HepG2 (cell line): Measurements from ENCODE around the gene RUVBL1.

Source experiments
- CBX1 ChIP-seq: IDR thresholded peaks from one replicate; pipeline ENCODE4 v1.6.1; 2016; ENCODE audit warnings: antibody characterized with exemption, low read depth
- HNF4G ChIP-seq, 2 experiments: sonication (generic) in 1 of 2; formaldehyde crosslinking in 1 of 2; IDR thresholded peaks; 2 replicates each; pipeline versions ENCODE4 v1.4.0 to v1.6.1; 2011 to 2020; ENCODE audit warnings: borderline replicate concordance in 2 of 2, low read depth in 2 of 2, mild to moderate bottlenecking in 2 of 2, low read length in 1 of 2, missing genetic modification reagents in 1 of 2, moderate library complexity in 1 of 2
- KDM5A ChIP-seq: fragments of 200-600 bp; sonication (generic); IDR thresholded peaks from 2 replicates; pipeline ENCODE4 v1.7.0; 2018; ENCODE audit warnings: antibody characterized with exemption, mild to moderate bottlenecking, low read length, borderline replicate concordance
- RFX5 ChIP-seq: IDR thresholded peaks from 2 replicates; pipeline ENCODE4 v1.6.1; 2011; ENCODE audit warnings: low read depth, low read length, improper control_type of control experiment
- ZBTB1 ChIP-seq: sonication (generic); formaldehyde crosslinking; IDR thresholded peaks from 2 replicates; pipeline ENCODE4 v1.4.0; 2020; ENCODE audit warnings: missing genetic modification reagents, borderline replicate concordance
- ZBTB21 ChIP-seq: sonication (generic); formaldehyde crosslinking; IDR thresholded peaks from 2 replicates; pipeline ENCODE4 v1.4.0; 2020; ENCODE audit warnings: missing genetic modification reagents
- ZNF317 ChIP-seq: sonication (generic); formaldehyde crosslinking; IDR thresholded peaks from 2 replicates; pipeline ENCODE4 v1.5.0; 2020; ENCODE audit warnings: mild to moderate bottlenecking, missing genetic modification reagents
- ZNF607 ChIP-seq: sonication (generic); formaldehyde crosslinking; IDR thresholded peaks from 2 replicates; pipeline ENCODE4 v1.5.1; 2020; ENCODE audit warnings: missing genetic modification reagents, mild to moderate bottlenecking, borderline replicate concordance
- TF ChIP-seq, protein P1 (sequence below): sonication (generic); formaldehyde crosslinking; conservative IDR thresholded peaks from 2 replicates; pipeline ENCODE4 v1.4.0; 2020; ENCODE audit warnings: missing genetic modification reagents
- TF ChIP-seq, protein P2 (sequence below): sonication (generic); formaldehyde crosslinking; IDR thresholded peaks from 2 replicates; pipeline ENCODE4 v1.5.0; 2020; ENCODE audit warnings: mild to moderate bottlenecking, missing genetic modification reagents, moderate library complexity
- TF ChIP-seq, protein P3 (sequence below): sonication (generic); formaldehyde crosslinking; IDR thresholded peaks from 2 replicates; pipeline ENCODE4 v1.4.0; 2020; ENCODE audit warnings: mild to moderate bottlenecking, missing genetic modification reagents

DNA sequence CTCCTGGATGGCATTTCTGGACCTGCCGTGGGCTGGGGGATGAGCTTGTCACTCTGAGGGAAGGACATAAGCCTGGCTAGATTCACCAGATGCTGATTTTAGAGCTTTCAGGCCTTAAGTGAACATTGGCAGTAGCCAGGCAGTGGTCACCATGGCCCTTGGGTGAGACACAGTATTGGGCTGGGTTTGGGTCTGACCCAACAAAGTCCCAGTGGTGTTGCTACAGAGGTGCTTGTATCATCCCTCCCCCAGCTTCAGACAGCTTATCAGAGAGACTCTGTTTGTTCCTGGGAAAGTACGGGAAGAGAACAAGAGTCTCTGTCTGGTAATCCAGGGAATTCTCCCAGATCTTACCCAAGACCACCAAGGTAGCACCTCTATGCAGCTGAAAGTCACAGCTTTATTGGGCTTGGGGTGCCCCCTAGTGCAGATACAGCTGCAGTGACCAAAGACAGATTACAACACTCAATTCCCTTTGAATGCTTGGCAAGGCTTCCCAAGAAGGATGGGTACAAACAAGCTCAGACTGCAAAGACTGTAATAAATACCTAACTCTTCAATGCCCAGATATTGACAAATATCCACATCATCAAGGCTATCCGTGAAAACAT lies 9.8 kb upstream of the RUVBL1 start:
- TF ChIP-seq CBX1 (no peak), ZNF317 (no peak), RFX5 (no peak), HNF4G (IDR thresholded peaks at IDR 0.05; ENCODE audit: borderline replicate concordance, low read depth, low read length) (no peak), HNF4G (CRISPR knock-in tag; IDR thresholded peaks at IDR 0.05; ENCODE audit: borderline replicate concordance, low read depth) (no peak), ZNF607 (CRISPR knock-in tag) (no peak), ZBTB1 (CRISPR knock-in tag) (no peak), ZBTB21 (CRISPR knock-in tag) (no peak), KDM5A (no peak)
- TF ChIP-seq, protein P1, sequence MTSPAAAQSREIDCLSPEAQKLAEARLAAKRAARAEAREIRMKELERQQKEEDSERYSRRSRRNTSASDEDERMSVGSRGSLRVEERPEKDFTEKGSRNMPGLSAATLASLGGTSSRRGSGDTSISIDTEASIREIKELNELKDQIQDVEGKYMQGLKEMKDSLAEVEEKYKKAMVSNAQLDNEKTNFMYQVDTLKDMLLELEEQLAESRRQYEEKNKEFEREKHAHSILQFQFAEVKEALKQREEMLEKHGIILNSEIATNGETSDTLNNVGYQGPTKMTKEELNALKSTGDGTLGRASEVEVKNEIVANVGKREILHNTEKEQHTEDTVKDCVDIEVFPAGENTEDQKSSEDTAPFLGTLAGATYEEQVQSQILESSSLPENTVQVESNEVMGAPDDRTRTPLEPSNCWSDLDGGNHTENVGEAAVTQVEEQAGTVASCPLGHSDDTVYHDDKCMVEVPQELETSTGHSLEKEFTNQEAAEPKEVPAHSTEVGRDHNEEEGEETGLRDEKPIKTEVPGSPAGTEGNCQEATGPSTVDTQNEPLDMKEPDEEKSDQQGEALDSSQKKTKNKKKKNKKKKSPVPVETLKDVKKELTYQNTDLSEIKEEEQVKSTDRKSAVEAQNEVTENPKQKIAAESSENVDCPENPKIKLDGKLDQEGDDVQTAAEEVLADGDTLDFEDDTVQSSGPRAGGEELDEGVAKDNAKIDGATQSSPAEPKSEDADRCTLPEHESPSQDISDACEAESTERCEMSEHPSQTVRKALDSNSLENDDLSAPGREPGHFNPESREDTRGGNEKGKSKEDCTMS (CRISPR knock-in tag) = no peak
- TF ChIP-seq, protein P2, sequence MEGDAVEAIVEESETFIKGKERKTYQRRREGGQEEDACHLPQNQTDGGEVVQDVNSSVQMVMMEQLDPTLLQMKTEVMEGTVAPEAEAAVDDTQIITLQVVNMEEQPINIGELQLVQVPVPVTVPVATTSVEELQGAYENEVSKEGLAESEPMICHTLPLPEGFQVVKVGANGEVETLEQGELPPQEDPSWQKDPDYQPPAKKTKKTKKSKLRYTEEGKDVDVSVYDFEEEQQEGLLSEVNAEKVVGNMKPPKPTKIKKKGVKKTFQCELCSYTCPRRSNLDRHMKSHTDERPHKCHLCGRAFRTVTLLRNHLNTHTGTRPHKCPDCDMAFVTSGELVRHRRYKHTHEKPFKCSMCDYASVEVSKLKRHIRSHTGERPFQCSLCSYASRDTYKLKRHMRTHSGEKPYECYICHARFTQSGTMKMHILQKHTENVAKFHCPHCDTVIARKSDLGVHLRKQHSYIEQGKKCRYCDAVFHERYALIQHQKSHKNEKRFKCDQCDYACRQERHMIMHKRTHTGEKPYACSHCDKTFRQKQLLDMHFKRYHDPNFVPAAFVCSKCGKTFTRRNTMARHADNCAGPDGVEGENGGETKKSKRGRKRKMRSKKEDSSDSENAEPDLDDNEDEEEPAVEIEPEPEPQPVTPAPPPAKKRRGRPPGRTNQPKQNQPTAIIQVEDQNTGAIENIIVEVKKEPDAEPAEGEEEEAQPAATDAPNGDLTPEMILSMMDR (CRISPR knock-in tag) = peak; percentile 92
- TF ChIP-seq, protein P3, sequence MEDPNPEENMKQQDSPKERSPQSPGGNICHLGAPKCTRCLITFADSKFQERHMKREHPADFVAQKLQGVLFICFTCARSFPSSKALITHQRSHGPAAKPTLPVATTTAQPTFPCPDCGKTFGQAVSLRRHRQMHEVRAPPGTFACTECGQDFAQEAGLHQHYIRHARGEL (CRISPR knock-in tag) = no peak
